Spleen (tissue), 7 donors: ENCODE measurements around the gene LMF1.

Experiments
- POLR2AphosphoS5 ChIP-seq, 3 donors: sonication (generic); formaldehyde crosslinking; IDR thresholded peaks; one replicate each; pipeline ENCODE4 v1.5.1; 2017; ENCODE audit warnings: antibody characterized with exemption in 3 of 3
- TF ChIP-seq, protein P1 (sequence below), 11 experiments: fragments of 200-600 bp in 7 of 11; fragments of 450-650 bp in 4 of 11; sonication (generic) in 4 of 11; IDR thresholded peaks in 8 of 11; conservative IDR thresholded peaks in 3 of 11; 1 replicate in 7 of 11; 2 replicates in 4 of 11; pipeline versions ENCODE4 v1.4.0 to v1.8.0; 2016 to 2021; ENCODE audit warnings: antibody characterized with exemption in 11 of 11, inconsistent platforms in 4 of 11, mild to moderate bottlenecking in 1 of 11
- donor health status: DM: no; HTN: no; CAD: no; lungs with moderate emphysema.
- donor health status: DM: no; HTN: no; CAD: no.
- donor health status: DM: no; HTN: no; CAD: no.

GRCh38 chr16:803754-804080 is 167.1 kb downstream of the LMF1 start:
- TF ChIP-seq, protein P1, sequence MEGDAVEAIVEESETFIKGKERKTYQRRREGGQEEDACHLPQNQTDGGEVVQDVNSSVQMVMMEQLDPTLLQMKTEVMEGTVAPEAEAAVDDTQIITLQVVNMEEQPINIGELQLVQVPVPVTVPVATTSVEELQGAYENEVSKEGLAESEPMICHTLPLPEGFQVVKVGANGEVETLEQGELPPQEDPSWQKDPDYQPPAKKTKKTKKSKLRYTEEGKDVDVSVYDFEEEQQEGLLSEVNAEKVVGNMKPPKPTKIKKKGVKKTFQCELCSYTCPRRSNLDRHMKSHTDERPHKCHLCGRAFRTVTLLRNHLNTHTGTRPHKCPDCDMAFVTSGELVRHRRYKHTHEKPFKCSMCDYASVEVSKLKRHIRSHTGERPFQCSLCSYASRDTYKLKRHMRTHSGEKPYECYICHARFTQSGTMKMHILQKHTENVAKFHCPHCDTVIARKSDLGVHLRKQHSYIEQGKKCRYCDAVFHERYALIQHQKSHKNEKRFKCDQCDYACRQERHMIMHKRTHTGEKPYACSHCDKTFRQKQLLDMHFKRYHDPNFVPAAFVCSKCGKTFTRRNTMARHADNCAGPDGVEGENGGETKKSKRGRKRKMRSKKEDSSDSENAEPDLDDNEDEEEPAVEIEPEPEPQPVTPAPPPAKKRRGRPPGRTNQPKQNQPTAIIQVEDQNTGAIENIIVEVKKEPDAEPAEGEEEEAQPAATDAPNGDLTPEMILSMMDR (IDR thresholded peaks at IDR 0.05 in 8 of 11, conservative IDR thresholded peaks at IDR 0.05 in 3 of 11), result no peak
- no peak for TF ChIP-seq POLR2AphosphoS5 (IDR thresholded peaks at IDR 0.05)
